ENCODE data around the gene CDK5RAP2.

The CDK5RAP2 gene

DNA sequence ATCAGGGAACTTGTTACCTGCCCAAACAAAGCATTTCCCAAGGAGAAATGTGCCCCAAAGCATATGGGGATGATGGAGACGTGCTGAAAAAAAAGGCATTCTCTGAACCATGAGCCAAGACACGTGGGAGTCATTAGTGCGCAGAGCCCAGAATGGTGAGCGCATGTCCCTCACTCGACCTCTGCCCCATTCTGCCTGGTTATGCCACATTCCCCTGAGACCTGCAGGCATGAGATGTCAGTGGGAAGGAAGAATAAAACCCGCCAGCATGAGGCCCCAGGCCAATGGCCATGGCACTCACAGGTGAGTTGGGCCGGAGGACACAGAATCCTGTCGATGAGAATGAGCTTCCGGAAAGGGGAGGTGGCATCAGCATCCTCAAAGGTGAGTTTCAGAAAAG is 228.9 kb downstream of the CDK5RAP2 start:
- no peak for DNase-seq (ENCODE audit: low read depth in 3 of 3)

DNA sequence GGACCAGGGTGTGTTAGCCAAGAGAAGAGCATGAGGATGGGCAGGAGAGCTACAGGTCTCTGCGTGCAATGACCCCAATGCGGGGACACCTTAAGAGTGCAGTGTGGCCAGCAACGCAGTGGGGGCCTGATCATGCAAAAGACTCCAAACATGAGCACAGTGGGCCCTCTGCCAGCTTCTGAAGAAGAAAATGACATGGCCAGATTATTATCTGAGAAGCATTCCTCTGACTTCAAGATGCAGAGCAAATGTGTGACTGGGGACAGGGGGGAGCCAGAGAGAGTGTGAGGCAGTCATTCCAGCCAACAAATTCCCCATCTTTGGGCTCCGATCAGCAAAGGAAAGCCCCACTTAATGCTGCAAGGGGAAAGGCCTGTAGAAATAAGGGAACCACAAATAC is 229.4 kb downstream of the CDK5RAP2 start:
- no peak for DNase-seq (ENCODE audit: low read depth in 3 of 3)

DNA sequence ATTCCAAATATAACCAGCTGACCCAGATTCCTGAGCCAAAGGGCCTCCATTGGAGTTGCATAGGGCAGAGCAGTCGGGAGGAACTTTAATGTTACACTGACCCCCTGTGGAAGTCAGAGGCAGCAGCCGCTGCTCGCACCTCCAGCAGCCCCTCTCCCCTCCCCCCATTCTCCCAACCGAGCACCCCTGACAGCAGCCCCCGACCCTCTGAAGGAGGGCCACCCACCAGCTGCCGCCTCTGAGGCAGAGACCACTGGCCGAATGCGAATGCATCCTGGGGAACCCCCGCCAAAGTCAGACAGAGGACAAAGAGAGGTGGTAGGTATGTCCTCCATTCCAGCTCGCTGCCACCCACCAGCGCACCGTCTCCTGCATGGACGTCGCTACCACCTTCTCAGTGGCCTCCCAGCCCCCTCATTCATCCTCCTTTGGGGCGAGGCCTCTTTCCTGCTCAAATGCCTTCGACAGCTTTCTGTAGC is 231.0 kb downstream of the CDK5RAP2 start:
- peak in 1 of 3 experiments; percentile 14 for DNase-seq (ENCODE audit: low read depth in 3 of 3)

DNA sequence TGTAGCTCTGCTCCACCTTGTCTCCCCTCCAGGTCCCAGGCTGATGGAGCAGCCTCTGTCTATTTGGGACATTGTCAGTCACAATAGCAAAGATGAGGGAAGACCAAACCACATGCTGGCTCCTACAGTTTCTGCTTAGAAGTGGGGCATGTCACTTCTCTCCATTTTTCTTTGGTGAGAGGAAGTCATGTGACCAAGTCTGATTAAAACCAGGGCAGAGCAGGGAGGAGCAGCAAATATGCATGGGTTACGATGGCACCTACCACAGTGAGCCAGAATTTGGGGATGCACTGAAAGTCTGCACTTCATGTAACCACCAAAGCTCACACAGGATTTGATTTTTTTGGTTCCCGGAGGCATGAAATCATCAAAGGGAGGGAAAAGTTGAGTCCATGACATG is 234.6 kb downstream of the CDK5RAP2 start:
- DNase-seq (ENCODE audit: low read depth in 3 of 3) = no peak

DNA sequence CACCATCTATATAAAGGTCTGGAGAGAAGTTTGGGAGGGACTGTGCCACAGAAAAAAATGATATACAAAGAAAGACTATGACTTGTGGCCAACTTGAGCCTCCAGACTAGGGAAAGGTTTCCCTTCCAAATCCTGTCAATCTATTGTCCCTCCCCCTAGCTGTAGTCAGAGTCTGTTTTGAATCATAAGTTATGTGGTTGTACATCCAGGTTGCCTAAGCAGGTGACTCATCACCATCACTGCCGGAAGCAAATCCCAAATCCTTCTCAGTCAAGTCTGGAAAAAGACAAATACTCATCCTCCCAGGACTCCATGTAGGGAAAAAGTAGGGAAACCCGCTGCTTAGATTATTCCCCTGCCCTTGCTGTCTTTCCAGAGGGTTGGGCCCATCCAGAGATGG is 235.7 kb downstream of the CDK5RAP2 start:
- DNase-seq (ENCODE audit: low read depth in 3 of 3) = no peak

DNA sequence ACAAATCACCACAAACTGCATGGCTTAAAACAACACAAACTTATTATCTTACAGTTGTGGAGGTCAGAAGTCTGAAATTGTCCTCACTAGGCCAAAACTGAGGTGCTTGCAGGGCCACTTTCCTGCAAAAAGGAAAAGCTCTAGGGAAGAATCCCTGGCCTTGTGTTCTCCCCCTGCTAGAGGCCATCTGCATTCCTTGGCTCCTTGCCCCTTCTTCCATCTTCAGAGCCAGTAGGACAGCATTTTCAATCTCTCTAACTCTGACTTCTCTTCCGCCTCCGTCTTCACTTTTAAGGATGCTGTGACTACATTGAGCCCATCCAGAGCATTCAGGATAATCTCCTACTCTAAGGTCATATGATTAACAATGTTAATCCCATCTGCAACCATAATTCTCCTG is 236.6 kb downstream of the CDK5RAP2 start:
- no peak for DNase-seq (ENCODE audit: low read depth in 3 of 3)

All from stimulated activated CD4-positive, alpha-beta T cell treated with anti-CD3 and anti-CD28 coated beads, TNF-alpha, amount 100 ng/mL, for 24 hours (primary cell).